ENCODE data around the gene ZNF831.
A peak's percentile ranks its signal among the peaks of the same experiment; 100 is the strongest.

ZNF831 gene

GRCh38 chr20:59221707-59222252 lies 58.2 kb downstream of the ZNF831 start:
- no peak for TF ChIP-seq EZH2 (optimal IDR thresholded peaks at IDR 0.05; ENCODE audit: low read depth, low read length)
- TF ChIP-seq CTCF (IDR thresholded peaks at IDR 0.05; ENCODE audit: low read length), result no peak
- no peak for TF ChIP-seq EZH2phosphoT487 (IDR thresholded peaks at IDR 0.05; ENCODE audit: low read length)
- H2AFZ ChIP-seq (ENCODE audit: low read length), result peak overlapping the region; percentile 49; the same call in 1 of the 2 replicates
- H3K4me2 ChIP-seq (ENCODE audit: low read depth, low read length), result peak overlapping the region; percentile 65
- H3K4me3 ChIP-seq (ENCODE audit: low read length), result peak overlapping the region; percentile 41
- H3K36me3 ChIP-seq (replicated peaks; ENCODE audit: insufficient read depth, low read length), result no peaks in the 10 kb centered on the region
- H3F3A ChIP-seq (ENCODE audit: insufficient read depth, low read length), result no peaks in the 10 kb centered on the region
- no peaks in the 10 kb centered on the region for H3K9me2 ChIP-seq (replicated peaks; ENCODE audit: insufficient read depth, low read length)
- no peaks in the 10 kb centered on the region for H3K79me2 ChIP-seq (ENCODE audit: low read length)
- H3K27me3 ChIP-seq (replicated peaks; ENCODE audit: insufficient read depth, low read length), result peaks cover 87% of the 10 kb centered on the region
- no peak overlapping the region for H3K27ac ChIP-seq (ENCODE audit: low read length)
- no peaks in the 10 kb centered on the region for H3K4me1 ChIP-seq (ENCODE audit: low read length)
- no peak overlapping the region; the same call in 1 of the 2 replicates for H3K9ac ChIP-seq (ENCODE audit: low read length)
- DNase-seq, result no peak
- no peaks in the 10 kb centered on the region for H3K9me3 ChIP-seq (replicated peaks; ENCODE audit: insufficient read depth, low read length)
- H4K20me1 ChIP-seq (ENCODE audit: insufficient read depth, low read length), result no peaks in the 10 kb centered on the region

- peak overlapping the region; percentile 41 for H3K4me3 ChIP-seq (ENCODE audit: low read length)
- H2AFZ ChIP-seq (ENCODE audit: low read length), result peak overlapping the region; percentile 49
- peak overlapping the region; percentile 12; the same call in 1 of the 2 replicates for H3K9ac ChIP-seq (ENCODE audit: low read length)
- H3K9me3 ChIP-seq (replicated peaks; ENCODE audit: insufficient read depth, low read length), result no peaks in the 10 kb centered on the region
- no peaks in the 10 kb centered on the region for H3K79me2 ChIP-seq (ENCODE audit: low read length)
- DNase-seq, result peak; percentile 66
- no peaks in the 10 kb centered on the region for H4K20me1 ChIP-seq (ENCODE audit: insufficient read depth, low read length)
- no peaks in the 10 kb centered on the region for H3F3A ChIP-seq (ENCODE audit: insufficient read depth, low read length)
- no peaks in the 10 kb centered on the region for H3K9me2 ChIP-seq (replicated peaks; ENCODE audit: insufficient read depth, low read length)
- H3K36me3 ChIP-seq (replicated peaks; ENCODE audit: insufficient read depth, low read length), result no peaks in the 10 kb centered on the region
- H3K4me1 ChIP-seq (ENCODE audit: low read length), result no peaks in the 10 kb centered on the region
- H3K27me3 ChIP-seq (replicated peaks; ENCODE audit: insufficient read depth, low read length), result peaks cover 95% of the 10 kb centered on the region
- no peak overlapping the region for H3K27ac ChIP-seq (ENCODE audit: low read length)
- peak; percentile 95 for TF ChIP-seq CTCF (IDR thresholded peaks at IDR 0.05; ENCODE audit: low read length)
- TF ChIP-seq EZH2 (optimal IDR thresholded peaks at IDR 0.05; ENCODE audit: low read depth, low read length), result no peak
- peak overlapping the region; percentile 65 for H3K4me2 ChIP-seq (ENCODE audit: low read depth, low read length)
Observed at GRCh38 chr20:59222253-59223181, 58.9 kb downstream of the ZNF831 start.

DNA sequence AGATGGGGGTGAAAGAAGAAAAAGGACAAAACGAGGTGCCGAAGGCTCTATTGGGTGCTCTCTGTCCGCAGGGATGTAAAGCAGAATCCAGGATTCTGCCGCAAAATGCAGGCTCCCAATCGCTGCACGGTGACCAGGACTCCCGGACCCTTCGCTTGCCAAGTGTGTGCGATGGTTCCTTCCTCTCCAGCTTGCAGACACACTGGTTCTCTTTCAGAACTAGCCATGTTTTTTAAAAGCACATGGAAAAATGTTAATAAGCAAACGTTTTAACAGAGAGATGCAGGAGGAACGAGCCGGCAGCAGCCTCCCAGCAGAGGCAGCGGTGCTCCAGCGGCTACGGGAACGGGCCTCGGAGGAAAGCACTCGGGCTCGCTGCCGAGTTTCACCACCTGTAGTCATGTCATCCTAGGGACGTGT lies 59.6 kb downstream of the ZNF831 start:
- DNase-seq, result no peak
- H3K27me3 ChIP-seq (replicated peaks; ENCODE audit: insufficient read depth, low read length), result peaks cover 95% of the 10 kb centered on the region
- peak overlapping the region; percentile 65; the same call in 1 of the 2 replicates for H3K4me2 ChIP-seq (ENCODE audit: low read depth, low read length)
- H3K4me3 ChIP-seq (ENCODE audit: low read length), result no peak overlapping the region
- no peaks in the 10 kb centered on the region for H3K79me2 ChIP-seq (ENCODE audit: low read length)
- H3K9me2 ChIP-seq (replicated peaks; ENCODE audit: insufficient read depth, low read length), result no peaks in the 10 kb centered on the region
- peak overlapping the region; percentile 49; the same call in 1 of the 2 replicates for H2AFZ ChIP-seq (ENCODE audit: low read length)
- H3K4me1 ChIP-seq (ENCODE audit: low read length), result no peaks in the 10 kb centered on the region
- TF ChIP-seq EZH2phosphoT487 (IDR thresholded peaks at IDR 0.05; ENCODE audit: low read length) (no peak), EZH2 (optimal IDR thresholded peaks at IDR 0.05; ENCODE audit: low read depth, low read length) (no peak), CTCF (IDR thresholded peaks at IDR 0.05; ENCODE audit: low read length) (no peak)
- H3F3A ChIP-seq (ENCODE audit: insufficient read depth, low read length), result no peaks in the 10 kb centered on the region
- H4K20me1 ChIP-seq (ENCODE audit: insufficient read depth, low read length), result no peaks in the 10 kb centered on the region
- H3K9ac ChIP-seq (ENCODE audit: low read length), result no peak overlapping the region
- no peaks in the 10 kb centered on the region for H3K9me3 ChIP-seq (replicated peaks; ENCODE audit: insufficient read depth, low read length)
- H3K27ac ChIP-seq (ENCODE audit: low read length), result no peak overlapping the region
- no peaks in the 10 kb centered on the region for H3K36me3 ChIP-seq (replicated peaks; ENCODE audit: insufficient read depth, low read length)
